NCI-H774 (cell line): ENCODE data around the gene PAIP2.
"Not testable (repeated sequence)": the region's sequence is repeated elsewhere in the genome, so short reads cannot be mapped to it uniquely, and the experiment has no call there.

Source experiments
- DNase-seq: peaks from one replicate; lab custom pipeline; 2025; lab: John Stamatoyannopoulos, UW

Gene PAIP2

DNA sequence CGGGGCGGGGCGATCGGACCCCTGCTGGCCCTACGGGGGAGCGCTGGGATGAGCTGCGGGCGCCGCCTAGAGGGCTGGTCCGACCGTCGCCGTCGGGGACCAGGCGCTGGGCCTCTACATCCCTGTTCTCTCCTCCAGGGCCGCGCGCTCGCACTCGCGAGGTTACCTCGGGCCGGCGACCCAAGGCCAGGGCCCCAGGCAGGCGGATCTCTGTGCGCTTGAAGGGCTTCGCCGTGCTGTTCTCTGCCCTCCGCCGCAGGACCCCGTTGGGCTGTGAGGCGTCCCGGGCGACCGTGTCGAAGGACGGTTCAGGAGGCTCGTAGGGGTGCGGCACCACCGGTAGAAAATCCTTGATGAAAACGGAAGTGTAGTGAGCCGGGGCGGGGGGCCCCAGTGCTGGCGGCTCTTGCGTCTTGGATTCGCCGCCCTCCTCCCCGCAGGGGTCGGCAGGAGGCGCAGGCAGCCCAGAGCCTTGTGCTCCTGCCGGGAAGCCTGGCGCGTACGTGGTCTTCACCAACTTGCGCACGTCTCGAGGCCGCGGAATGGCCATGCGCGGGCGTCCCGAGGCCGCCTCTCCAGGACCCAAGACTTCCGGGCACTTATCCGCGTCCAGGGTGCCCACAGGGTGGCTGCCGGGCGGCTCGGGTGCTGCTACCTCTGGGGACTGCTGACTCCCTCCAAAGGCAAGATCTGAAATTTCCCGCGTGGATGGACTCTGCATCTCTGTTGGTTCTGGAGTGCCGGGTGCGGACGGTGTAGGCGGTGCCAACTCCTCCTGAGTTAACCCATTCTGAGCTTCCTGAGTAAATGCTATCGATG, 51.2 kb downstream of the PAIP2 start:
- DNase-seq, result peak; percentile 61

DNA sequence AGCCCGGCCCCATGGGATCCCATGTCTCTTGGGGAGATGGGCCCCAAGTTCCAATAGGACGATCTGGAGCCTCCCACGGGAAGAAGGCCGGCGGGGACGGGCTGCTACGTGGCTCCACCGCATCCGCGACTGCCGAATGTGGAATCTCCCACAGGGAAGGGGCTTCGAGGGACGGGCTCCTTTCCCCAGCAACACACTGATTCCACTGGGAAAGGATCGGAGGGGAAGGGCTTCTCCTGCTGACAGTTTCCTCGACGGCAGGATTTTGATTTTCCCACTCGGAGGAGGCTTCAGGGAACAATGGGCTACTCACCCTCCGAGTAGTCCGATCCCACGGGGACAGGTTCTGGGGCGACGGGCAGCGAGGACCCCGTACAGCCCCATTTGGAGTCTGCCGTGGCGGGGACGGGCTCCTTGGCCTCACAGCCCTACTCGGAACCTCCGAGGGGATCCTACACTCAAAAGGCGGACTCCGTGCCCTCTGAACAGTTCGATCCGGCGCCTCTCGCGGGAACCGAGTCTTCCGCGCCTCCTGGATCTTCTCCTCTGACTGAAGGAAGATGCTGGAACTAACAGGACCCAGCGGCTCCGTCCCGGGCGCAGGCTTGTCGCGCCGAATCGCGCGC, 52.0 kb downstream of the PAIP2 start:
- DNase-seq, result no peak

DNA sequence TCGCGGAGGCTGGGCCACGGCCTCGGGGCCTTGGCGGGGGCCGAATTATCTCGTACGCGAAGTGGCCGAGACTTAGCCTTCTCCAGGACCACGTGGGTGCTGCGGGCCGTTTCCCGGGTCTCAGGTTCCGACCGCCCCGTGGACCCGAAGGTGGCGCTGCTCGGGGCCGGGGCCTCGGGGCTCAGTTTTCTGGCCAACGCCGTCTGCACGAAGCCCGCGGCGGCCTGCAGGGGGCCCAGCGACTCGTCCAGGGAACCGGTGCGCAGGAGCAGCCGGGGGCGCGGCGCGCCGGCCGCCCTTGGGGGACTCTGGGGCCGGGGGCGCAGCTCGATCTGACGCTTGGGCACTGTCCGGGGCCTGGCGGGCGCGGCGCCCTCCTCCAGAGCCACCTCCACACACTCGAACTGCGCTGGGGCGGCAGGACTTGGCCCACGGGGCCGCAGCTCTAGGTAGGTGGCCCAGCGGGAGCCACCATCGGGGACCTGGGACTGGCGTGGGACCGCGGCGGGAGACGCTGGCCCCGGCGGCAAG, 52.5 kb downstream of the PAIP2 start:
- DNase-seq, result no peak

DNA sequence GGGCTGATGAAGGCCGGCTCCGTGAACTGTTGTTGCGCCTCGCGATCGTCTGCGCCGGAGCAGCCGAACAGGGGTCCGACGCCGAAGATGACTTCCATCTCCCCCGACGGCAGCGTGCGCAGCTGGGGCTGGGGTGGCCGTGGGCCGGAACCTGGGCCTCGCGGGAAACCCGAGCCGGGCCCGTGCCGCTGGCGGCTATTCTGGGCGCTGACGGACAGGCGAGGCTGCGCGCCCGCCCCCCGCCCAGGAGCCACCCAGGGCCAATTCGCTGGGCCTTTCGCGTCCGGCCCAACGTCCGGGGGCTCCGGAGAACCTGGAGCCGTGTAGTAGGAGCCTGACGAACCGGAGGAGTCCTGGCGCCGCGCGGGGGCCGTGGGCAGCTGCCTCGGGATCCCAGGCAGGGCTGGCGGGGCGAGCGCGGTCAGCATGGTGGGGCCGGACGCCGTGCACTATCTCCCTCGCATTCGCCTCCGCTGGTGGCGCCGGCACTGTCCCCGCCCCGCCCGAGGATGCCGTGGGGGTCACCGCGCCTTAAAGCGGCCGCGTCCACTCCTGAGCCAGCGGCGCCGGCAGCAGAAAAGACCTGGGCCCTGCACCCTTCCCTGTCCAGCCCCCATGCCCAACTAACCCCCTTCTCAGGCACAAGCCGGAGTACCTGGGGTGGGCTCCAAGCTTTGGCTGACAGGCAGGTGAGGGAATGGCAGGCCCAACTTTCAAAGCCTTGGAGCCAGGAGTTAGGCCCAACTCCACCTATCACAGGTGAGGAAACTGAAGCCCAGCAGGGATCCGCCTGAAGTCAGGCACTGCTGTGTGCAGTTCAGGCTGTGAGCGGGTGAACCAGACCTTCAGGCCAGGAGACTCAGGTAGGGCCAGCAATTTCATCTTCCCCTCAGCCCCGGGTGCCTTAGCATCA, 53.3 kb downstream of the PAIP2 start, which contains the start of gene PROB1:
PROB1 (minus strand) TSS at position 451 of the 913 bp plus-strand sequence; CDS start at position 428, 23 bp downstream.
- no peak for DNase-seq

DNA sequence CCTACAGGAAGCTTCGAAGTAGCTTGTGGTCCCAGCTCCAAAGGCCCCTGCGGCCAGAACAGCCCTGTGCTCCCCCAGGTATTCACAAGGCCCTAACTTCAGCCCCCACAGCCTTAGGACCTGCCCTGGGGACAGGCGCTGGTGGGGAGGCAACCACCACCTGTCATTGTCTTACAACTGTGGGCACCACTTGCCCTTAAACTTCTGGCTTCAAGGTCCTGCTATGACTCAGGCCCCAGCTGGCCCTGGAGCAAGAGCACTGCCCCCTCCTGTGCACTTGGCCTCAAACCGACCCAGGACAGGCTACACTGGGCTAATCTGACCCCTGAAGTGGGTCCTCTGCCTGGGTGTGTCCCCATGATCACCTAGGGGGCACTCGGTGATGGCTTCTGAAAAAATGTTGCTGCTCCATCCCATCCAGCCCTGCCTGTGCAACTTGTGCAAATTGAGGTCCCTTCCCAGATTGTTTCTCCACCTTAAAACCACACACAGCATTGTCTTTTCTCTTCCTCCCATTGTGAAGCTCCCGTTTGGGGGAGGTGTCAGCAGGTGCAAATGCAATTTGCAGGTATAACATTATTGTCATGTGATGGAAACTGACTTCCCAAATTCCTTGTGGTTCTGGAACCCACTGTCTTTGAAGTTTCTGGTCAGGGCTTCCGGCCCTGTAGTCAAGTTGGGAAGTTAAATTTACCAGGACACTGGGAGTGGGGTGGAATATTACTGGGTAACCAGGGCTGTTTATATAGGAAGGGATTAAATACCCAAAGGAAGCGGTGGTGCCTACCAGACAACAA, 54.4 kb downstream of the PAIP2 start:
- DNase-seq, result no peak

DNA sequence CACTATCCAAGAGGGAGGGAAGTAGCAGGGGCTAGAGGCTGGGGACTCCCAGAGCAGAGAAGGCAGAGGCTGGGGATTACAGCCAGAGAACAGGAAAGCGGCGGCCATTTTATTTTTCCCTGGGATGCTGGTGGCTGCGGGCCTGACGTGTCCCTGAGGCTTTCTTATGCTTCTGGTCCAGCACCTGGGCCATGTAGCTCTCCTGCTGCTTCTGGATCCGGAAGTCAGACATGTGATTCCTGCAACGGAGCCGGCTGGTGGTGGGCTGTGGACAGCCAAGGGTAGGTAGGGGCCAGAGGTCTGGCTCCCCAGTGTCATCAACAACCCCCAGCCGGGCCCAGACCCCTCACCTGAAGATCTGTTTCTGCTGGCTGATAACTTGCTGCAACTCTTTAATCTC, 55.0 kb downstream of the PAIP2 start:
- DNase-seq, result no peak

DNA sequence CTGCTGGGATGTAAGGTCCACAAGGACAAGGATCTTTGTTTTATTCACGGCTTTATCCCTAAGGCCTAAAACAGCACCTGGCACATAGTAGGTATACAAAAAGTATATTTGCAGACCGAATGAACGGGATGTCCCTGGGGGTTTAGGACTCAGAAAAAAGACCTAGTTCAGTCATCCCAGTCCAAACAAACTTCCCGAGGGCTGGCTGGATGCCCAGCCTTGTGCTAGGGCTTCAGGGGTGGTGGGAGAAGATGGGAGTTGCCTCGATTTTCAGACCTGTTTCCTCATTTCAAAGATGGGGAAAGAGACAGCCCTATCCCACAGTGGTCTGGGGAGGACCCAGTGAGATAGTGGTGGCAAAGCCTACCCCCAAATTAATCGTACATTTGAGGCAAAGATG, 56.3 kb downstream of the PAIP2 start:
- no peak for DNase-seq

DNA sequence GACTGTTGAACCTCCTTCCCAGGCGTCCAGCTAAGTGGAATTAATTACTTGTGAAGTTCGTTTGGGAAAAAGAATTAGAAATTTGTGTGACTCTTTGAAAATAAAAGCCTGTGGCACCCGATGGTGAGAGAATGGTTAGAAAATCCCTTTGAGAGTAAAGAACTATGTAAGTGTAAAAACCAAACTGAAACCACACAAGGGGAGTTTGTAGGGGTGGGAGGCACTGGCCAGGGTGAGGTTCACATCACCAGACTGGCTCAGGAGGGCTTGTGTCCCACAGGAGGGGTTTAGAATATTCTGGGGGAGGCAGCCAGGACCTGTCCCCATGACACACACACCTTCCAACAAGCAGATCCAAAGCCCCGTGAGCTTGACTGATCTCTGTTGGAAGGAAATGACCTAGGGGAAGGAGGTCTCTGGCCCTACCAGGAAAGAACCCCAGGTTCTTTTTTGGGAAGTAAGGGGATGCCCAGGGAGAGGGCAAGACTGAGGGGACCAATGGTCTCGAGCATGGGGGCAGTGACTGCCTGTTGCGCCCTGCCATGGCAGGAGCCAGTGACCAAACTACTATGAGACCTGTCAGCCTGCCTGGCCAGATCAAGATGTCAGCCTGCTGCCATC, 58.0 kb downstream of the PAIP2 start:
- DNase-seq, result no peak

DNA sequence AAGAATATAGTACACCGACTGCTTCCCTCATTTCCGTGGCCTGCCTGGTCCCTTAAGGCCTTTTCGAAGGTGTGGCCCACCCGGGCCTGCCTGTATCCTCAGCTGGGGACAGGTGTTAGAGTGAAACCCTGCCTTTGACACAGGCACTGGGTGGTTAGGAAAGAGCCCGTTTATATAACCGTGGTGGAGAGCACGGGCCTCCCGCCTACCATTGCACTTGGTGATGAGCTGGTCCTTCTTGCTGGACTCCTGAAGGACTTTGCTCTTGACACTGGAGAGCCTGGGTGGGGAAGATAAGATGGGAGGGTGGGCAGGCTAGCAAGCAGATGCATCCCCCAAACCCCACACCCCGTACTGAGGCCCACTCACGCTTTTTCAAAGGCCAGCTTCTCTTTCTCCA, 59.9 kb downstream of the PAIP2 start:
- no peak for DNase-seq

DNA sequence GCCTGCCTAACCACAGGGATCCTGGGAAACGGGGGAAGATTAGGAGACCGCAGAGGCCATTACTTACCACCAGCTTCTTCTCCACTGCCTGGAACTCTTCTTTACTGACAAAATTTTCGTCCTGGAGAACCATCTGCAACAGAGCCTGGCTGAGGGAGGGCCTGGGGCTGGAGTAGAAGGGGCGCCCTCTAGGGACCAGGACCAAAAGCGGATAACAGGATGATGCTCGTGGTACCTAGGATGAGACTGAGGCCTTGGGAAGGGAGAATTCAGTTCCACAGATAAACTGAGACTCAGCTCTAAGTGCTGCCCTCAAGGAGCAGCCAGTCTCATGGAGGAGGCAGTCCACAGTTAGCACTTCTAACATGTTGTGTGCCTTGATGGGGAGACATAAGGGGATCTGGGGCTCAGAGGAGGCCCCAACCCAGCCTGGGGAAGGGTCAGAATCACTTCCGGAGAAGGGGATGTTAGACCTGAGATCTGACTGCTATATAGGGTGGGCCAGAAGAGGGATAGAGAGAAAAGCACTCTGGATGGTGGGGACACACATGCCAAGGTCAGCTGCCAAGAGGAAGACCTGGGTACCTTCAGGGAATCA, 61.0 kb downstream of the PAIP2 start:
- no peak for DNase-seq

DNA sequence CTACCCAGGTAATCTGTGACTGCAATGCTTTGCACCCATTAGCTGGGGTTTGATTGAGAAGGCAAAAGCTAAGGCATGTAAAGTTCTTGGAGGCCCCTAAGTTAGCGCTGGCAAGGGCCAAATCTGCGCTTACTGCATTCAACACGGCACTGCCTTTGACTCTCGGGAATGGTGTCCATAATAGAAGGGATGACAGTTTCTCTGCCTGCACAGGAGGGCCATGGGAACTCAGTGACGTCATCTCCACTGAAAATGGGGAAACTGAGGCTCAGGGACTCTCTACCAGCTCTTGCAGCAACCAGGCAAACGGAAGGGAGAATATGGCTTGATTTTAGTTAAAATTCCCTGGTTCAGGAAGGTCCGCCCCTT, 61.7 kb downstream of the PAIP2 start:
- DNase-seq, result no peak

DNA sequence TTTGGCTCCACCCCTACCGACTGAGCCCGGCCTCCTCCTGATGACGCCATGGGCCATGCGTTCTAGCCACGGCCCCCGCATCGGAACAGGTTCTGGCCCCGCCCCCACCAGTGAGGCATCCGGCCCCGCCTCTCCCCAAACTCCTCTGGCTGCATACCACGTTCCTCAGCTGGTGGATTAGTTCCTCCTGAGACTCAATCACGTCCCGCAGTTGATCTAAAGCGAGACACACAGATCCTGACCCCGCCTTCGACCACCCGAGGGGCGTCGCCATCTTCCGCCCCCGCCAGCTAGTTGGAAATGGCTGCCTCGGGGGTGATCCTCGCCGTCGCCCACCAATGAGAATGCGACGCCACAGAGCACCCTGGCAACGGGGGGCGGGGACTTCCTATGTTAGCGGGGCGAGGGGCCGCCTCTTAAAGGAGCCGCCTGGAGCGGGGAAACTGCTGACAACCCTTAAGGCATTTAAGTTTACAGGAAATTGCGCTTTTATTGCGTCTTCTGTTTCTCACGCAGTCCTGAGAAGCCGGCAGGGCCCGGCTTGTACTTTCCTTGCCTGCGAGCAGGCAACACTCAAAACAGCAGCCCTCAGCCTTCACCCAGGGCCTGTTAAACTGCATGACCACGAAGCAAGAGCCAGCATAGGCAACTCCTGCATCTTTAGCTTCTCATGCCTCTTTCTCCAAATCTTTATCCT, 62.3 kb downstream of the PAIP2 start, which contains the start of gene SPATA24:
SPATA24 (minus strand) TSS at position 303 of the 697 bp plus-strand sequence; CDS start at position 274, 29 bp downstream.
- DNase-seq, result peak; percentile 95

DNA sequence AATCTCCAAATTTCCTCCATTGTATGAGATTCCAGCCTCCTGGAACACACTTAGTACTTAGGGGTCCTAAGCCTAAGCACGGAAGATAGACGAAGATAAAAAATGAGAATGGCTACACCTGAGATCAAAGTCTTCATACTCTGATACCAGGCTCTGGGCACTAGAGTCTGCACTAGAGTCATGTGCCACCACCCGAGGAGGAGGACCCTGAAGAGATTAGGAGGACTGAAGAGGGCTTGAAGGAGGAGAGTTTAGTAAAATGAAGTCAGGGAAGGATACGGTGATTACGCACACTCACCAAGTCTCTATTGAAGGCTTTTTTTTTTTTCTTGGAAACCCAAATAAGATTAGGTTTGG, 62.8 kb downstream of the PAIP2 start:
- no peak for DNase-seq

DNA sequence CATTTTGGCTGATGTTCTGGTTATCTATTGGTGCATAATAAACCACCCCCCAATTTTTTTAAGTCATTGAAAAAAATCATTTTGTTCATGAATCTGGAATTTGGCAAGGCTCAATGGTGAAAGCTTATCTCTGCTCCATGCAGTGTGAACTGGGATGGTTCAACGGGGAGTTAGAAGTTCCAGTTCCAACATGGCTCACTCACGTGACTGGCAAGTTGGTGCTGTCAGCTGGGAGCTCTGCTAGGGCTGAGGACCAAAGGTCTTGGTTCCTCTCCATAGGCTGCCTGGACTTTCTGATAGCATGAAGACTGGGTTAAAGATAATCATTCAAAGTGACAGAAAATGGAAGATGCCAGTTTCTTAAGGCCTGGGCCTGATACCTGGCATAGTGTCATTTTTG, 65.3 kb downstream of the PAIP2 start:
- DNase-seq, result no peak

DNA sequence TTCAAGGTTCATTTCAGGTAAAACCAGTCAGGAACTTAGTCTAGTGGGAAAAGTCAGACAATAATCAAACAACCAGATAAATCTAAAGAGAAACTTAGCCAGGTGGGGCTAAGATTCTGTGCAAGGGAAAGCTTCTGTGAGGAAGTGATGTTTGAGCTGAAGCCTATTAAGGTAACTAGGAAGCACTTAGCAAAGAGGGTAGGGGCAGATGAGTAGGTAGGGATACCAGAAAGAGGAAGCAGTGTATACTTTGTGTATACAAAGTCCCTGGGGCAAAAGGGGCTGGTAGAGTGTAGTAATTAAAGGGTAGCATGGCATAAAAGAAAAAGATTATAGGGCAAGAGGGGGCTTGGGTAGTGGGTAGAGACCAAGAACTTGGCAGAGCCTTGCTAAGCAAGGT, 65.9 kb downstream of the PAIP2 start:
- no peak for DNase-seq

DNA sequence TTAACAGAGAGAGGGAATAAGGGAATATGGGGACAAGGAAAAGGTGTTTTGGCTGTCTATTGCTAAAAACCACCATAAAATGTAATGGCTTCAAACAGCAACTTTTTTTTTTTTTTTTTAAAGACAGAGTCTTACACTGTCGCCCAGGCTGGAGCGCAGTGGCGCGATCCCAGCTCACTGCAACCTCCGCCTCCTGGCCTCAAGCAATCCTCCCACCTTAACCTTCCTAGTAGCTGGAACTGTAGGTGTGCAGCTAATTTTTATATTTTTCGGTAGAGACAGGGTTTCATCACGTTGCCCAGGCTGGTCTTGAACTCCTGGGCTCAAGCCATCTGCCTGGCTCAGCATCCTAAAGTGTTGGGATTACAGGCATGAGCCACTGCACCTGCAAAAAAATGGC, 66.5 kb downstream of the PAIP2 start:
- DNase-seq, result no peak

DNA sequence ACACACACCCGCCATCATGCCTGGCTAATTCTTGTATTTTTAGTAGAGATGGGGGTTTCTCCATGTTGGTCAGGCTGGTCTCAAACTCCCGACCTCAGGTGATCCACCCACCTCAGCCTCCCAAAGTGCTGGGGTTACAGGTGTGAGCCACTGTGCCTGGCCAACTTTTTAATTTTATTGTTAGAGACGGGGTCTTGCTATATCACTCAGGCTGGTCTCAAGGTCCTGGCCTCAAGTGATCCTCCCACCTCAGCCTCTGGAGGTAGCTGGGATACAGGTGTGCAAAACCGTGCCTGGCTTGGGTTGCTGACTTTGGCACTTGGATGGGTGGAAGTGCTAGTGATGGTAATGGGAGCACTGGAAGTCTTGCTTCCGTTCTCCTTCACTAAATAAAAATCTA, 67.5 kb downstream of the PAIP2 start:
- not testable (repeated sequence) for DNase-seq

DNA sequence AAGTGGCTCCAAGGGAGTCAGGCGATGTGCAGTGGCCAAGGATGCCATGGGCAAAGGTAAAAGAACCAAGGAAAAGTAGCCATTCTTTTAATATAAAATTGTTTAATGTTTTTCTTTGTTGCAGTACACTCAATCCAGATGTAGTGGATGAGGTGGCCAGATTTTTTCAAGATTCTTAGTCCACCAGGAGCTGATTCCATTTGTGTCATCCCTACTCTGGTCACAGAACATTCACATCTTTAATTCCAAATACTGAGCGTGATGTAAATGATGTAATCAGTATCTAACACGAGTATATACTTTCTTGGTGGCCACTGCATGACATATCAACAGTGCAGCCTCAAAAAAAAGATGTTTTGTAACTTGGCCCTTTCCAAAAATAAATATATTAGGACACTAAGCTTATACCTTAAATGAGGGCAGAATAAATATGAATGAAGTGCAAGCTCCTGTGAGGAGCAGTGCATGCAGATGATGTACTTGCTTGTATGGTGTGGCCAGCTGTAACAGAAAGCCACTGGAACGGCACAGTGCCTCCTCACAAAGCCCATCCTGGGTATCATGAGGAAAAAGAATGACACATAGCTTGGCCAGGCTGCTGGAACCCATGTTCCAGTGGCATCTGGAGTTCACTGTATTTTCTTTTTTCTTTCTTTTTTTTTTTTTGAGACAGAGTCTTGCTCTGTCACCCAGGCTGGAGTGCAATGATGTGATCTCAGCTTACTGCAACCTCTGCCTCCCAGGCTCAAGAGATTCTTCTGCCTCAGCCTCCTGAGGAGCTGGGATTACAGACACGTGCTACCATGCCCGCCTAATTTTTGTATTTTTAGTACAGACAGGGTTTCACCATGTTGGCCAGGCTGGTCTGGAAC, 68.7 kb downstream of the PAIP2 start:
- no peak for DNase-seq
